HEK293 (cell line): ENCODE results near the gene ATAD1.
A peak's percentile ranks its signal among the peaks of the same experiment; 100 is the strongest.

Source experiments
- BCL11A ChIP-seq: fragments of 450-650 bp; formaldehyde crosslinking; IDR thresholded peaks from 2 replicates; pipeline ENCODE4 v1.5.1; 2016; ENCODE audit warnings: low read depth, missing biosample characterization, missing genetic modification characterization
- GLI4 ChIP-seq: fragments of 450-650 bp; formaldehyde crosslinking; IDR thresholded peaks from 2 replicates; pipeline ENCODE4 v1.5.1; 2016; ENCODE audit warnings: missing biosample characterization, missing genetic modification characterization
- IKZF3 ChIP-seq: fragments of 450-650 bp; IDR thresholded peaks from 2 replicates; pipeline ENCODE4 v1.5.0; 2018; ENCODE audit warnings: missing biosample characterization, mild to moderate bottlenecking, missing genetic modification characterization, moderate library complexity
- REPIN1 ChIP-seq: fragments of 450-650 bp; formaldehyde crosslinking; IDR thresholded peaks from 2 replicates; pipeline ENCODE4 v1.5.1; 2017; ENCODE audit warnings: missing biosample characterization, missing genetic modification characterization, low read depth
- SCRT2 ChIP-seq: fragments of 450-650 bp; formaldehyde crosslinking; IDR thresholded peaks from 2 replicates; pipeline ENCODE4 v1.5.1; 2016; ENCODE audit warnings: missing biosample characterization, missing genetic modification characterization
- ZNF10 ChIP-seq: fragments of 450-650 bp; formaldehyde crosslinking; IDR thresholded peaks from 2 replicates; pipeline ENCODE4 v1.5.1; 2017; ENCODE audit warnings: missing biosample characterization, missing genetic modification characterization
- ZNF169 ChIP-seq: fragments of 450-650 bp; formaldehyde crosslinking; IDR thresholded peaks from 2 replicates; pipeline ENCODE4 v1.5.1; 2016; ENCODE audit warnings: missing biosample characterization, missing genetic modification characterization
- ZNF175 ChIP-seq: fragments of 450-650 bp; formaldehyde crosslinking; IDR thresholded peaks from 2 replicates; pipeline ENCODE4 v1.5.1; 2016; ENCODE audit warnings: missing biosample characterization, missing genetic modification characterization
- ZNF18 ChIP-seq: fragments of 450-650 bp; formaldehyde crosslinking; IDR thresholded peaks from 2 replicates; pipeline ENCODE4 v1.5.1; 2016; ENCODE audit warnings: missing biosample characterization, missing genetic modification characterization
- ZNF184 ChIP-seq: fragments of 450-650 bp; IDR thresholded peaks from 2 replicates; pipeline ENCODE4 v1.5.1; 2018; ENCODE audit warnings: missing biosample characterization, mild to moderate bottlenecking, missing genetic modification characterization
- ZNF19 ChIP-seq: fragments of 450-650 bp; formaldehyde crosslinking; IDR thresholded peaks from 2 replicates; pipeline ENCODE4; 2016; ENCODE audit warnings: missing biosample characterization, missing genetic modification characterization, low read depth
- ZNF362 ChIP-seq: fragments of 450-650 bp; formaldehyde crosslinking; IDR thresholded peaks from 2 replicates; pipeline ENCODE4 v1.5.1; 2016; ENCODE audit warnings: missing biosample characterization, missing genetic modification characterization
- ZNF366 ChIP-seq: fragments of 450-650 bp; formaldehyde crosslinking; conservative IDR thresholded peaks from 2 replicates; pipeline ENCODE4 v1.5.1; 2016; ENCODE audit warnings: missing biosample characterization, missing genetic modification characterization
- ZNF391 ChIP-seq: fragments of 450-650 bp; formaldehyde crosslinking; IDR thresholded peaks from 2 replicates; pipeline ENCODE4 v1.5.1; 2016; ENCODE audit warnings: low read depth, missing biosample characterization, missing genetic modification characterization, borderline replicate concordance
- ZNF398 ChIP-seq: fragments of 450-650 bp; formaldehyde crosslinking; IDR thresholded peaks from 2 replicates; pipeline ENCODE4 v1.5.1; 2017; ENCODE audit warnings: missing biosample characterization, missing genetic modification characterization
- ZNF449 ChIP-seq: fragments of 450-650 bp; formaldehyde crosslinking; IDR thresholded peaks from 2 replicates; pipeline ENCODE4 v1.5.1; 2017; ENCODE audit warnings: missing biosample characterization, mild to moderate bottlenecking, missing genetic modification characterization, moderate library complexity
- ZNF48 ChIP-seq: fragments of 450-650 bp; formaldehyde crosslinking; IDR thresholded peaks from 2 replicates; pipeline ENCODE4 v1.5.1; 2016; ENCODE audit warnings: missing biosample characterization, missing genetic modification characterization
- ZNF510 ChIP-seq: fragments of 450-650 bp; formaldehyde crosslinking; IDR thresholded peaks from 2 replicates; pipeline ENCODE4 v1.5.1; 2018; ENCODE audit warnings: mild to moderate bottlenecking, missing genetic modification characterization, missing biosample characterization; ENCODE audit not compliant: insufficient replicate concordance
- ZNF561 ChIP-seq: fragments of 450-650 bp; IDR thresholded peaks from 2 replicates; pipeline ENCODE4 v1.5.1; 2018; ENCODE audit warnings: missing biosample characterization, missing genetic modification characterization, borderline replicate concordance
- ZNF623 ChIP-seq: fragments of 450-650 bp; formaldehyde crosslinking; IDR thresholded peaks from 2 replicates; pipeline ENCODE4 v1.5.1; 2016; ENCODE audit warnings: missing biosample characterization, missing genetic modification characterization
- ZNF639 ChIP-seq: fragments of 450-650 bp; formaldehyde crosslinking; IDR thresholded peaks from 2 replicates; pipeline ENCODE4 v1.5.1; 2016; ENCODE audit warnings: missing biosample characterization, missing genetic modification characterization
- ZNF692 ChIP-seq: fragments of 450-650 bp; formaldehyde crosslinking; IDR thresholded peaks from 2 replicates; pipeline ENCODE4 v1.5.1; 2016; ENCODE audit warnings: missing biosample characterization, missing genetic modification characterization
- ZNF704 ChIP-seq: fragments of 450-650 bp; formaldehyde crosslinking; IDR thresholded peaks from 2 replicates; pipeline ENCODE4 v1.5.1; 2016; ENCODE audit warnings: missing biosample characterization, missing genetic modification characterization
- ZNF776 ChIP-seq: fragments of 450-650 bp; formaldehyde crosslinking; IDR thresholded peaks from 2 replicates; pipeline ENCODE4 v1.5.0; 2017; ENCODE audit warnings: missing biosample characterization, missing genetic modification characterization, borderline replicate concordance
- ZNF791 ChIP-seq: fragments of 450-650 bp; formaldehyde crosslinking; IDR thresholded peaks from 2 replicates; pipeline ENCODE4 v1.5.1; 2016; ENCODE audit warnings: missing biosample characterization, missing genetic modification characterization
- ZSCAN18 ChIP-seq: fragments of 450-650 bp; formaldehyde crosslinking; IDR thresholded peaks from 2 replicates; pipeline ENCODE4 v1.5.1; 2016; ENCODE audit warnings: missing biosample characterization, missing genetic modification characterization
- ZSCAN30 ChIP-seq: fragments of 450-650 bp; IDR thresholded peaks from 2 replicates; pipeline ENCODE4 v1.5.1; 2018; ENCODE audit warnings: missing biosample characterization, mild to moderate bottlenecking, missing genetic modification characterization, moderate library complexity

The ATAD1 gene

GRCh38 chr10:87763086-87763861 is 54.8 kb downstream of the ATAD1 start (continued):
- TF ChIP-seq ZNF366 (0 out of 2 replicates have a peak, but pooled peaks have one; percentile 35), ZNF704 (tag by site-specific recombination) (no peak), GLI4 (tag by site-specific recombination) (no peak), ZNF18 (tag by site-specific recombination) (peak; percentile 54; the same call in 1 of the 2 replicates), ZNF19 (tag by site-specific recombination) (no peak), ZNF561 (tag by site-specific recombination) (0 out of 2 replicates have a peak, but pooled peaks have one; percentile 57), ZNF692 (tag by site-specific recombination) (0 out of 2 replicates have a peak, but pooled peaks have one; percentile 26), IKZF3 (peak; percentile 53; the same call in 1 of the 2 replicates), ZNF184 (tag by site-specific recombination) (no peak), BCL11A (tag by site-specific recombination) (peak; percentile 39; the same call in 1 of the 2 replicates), ZNF776 (tag by site-specific recombination) (no peak), SCRT2 (tag by site-specific recombination) (no peak), ZNF791 (tag by site-specific recombination) (no peak), ZNF639 (tag by site-specific recombination) (peak; percentile 81), ZNF623 (tag by site-specific recombination) (no peak), ZNF362 (tag by site-specific recombination) (peak; percentile 15; the same call in 1 of the 2 replicates), ZNF398 (no peak), ZNF175 (no peak), ZSCAN30 (no peak), ZSCAN18 (tag by site-specific recombination) (no peak), ZNF449 (tag by site-specific recombination) (no peak), REPIN1 (tag by site-specific recombination) (no peak), ZNF510 (tag by site-specific recombination) (no peak), ZNF10 (tag by site-specific recombination) (peak; percentile 10; the same call in 1 of the 2 replicates), ZNF391 (tag by site-specific recombination) (no peak), ZNF48 (tag by site-specific recombination) (no peak), ZNF169 (tag by site-specific recombination) (no peak)
